HepG2 (cell line): ENCODE data around the gene TSTD2. TPM values are rescaled to one million over a fixed set of nuclear protein-coding genes. Genes with fewer than 3 reads are reported as not detected.

Experiments used
- ATF1 ChIP-seq: IDR thresholded peaks from 2 replicates; pipeline ENCODE4 v1.6.1; 2016; ENCODE audit warnings: mild to moderate bottlenecking, control low read depth
- CREM ChIP-seq, 2 experiments: sonication (generic) in 1 of 2; formaldehyde crosslinking in 1 of 2; IDR thresholded peaks; 2 replicates each; pipeline versions ENCODE4 v1.4.0 to v1.6.1; 2016 to 2020; ENCODE audit warnings: antibody characterized with exemption in 1 of 2, mild to moderate bottlenecking in 1 of 2, missing genetic modification reagents in 1 of 2
- GATA4 ChIP-seq: sonication (generic); IDR thresholded peaks from 2 replicates; pipeline ENCODE4 v1.6.1; 2016; ENCODE audit warnings: antibody characterized with exemption, low read depth, borderline replicate concordance
- HNF4A ChIP-seq: sonication (generic); formaldehyde crosslinking; IDR thresholded peaks from 2 replicates; pipeline ENCODE4 v1.4.0; 2020; ENCODE audit warnings: missing genetic modification reagents
- HOXA3 ChIP-seq: sonication (generic); formaldehyde crosslinking; IDR thresholded peaks from 2 replicates; pipeline ENCODE4 v1.5.0; 2020; ENCODE audit warnings: missing genetic modification reagents
- ISL2 ChIP-seq: sonication (generic); formaldehyde crosslinking; IDR thresholded peaks from 2 replicates; pipeline ENCODE4 v1.5.0; 2020; ENCODE audit warnings: missing genetic modification reagents
- KDM3A ChIP-seq: IDR thresholded peaks from 2 replicates; pipeline ENCODE4 v1.6.1; 2018; ENCODE audit warnings: low read depth, missing compliant biosample characterization
- KDM5A ChIP-seq: fragments of 200-600 bp; sonication (generic); IDR thresholded peaks from 2 replicates; pipeline ENCODE4 v1.7.0; 2018; ENCODE audit warnings: antibody characterized with exemption, mild to moderate bottlenecking, low read length, borderline replicate concordance
- MAFF ChIP-seq: IDR thresholded peaks from 2 replicates; pipeline ENCODE4 v1.6.1; 2011; ENCODE audit warnings: low read depth, low read length, improper control_type of control experiment
- MYC ChIP-seq: sonication (generic); formaldehyde crosslinking; IDR thresholded peaks from 2 replicates; pipeline ENCODE4 v1.9.0; 2021; ENCODE audit warnings: missing genetic modification reagents, borderline replicate concordance
- NFE2 ChIP-seq: sonication (generic); formaldehyde crosslinking; IDR thresholded peaks from 2 replicates; pipeline ENCODE4 v1.4.0; 2020; ENCODE audit warnings: missing genetic modification reagents
- RAD21 ChIP-seq: fragments of 450-650 bp; formaldehyde crosslinking; IDR thresholded peaks from 2 replicates; pipeline ENCODE4 v1.5.0; 2020; ENCODE audit warnings: mild to moderate bottlenecking
- RBFOX2 ChIP-seq: fragments of 200-400 bp; formaldehyde crosslinking; IDR thresholded peaks from 2 replicates; pipeline ENCODE4 v1.6.1; 2017; ENCODE audit warnings: low read depth, mild to moderate bottlenecking, low read length
- SRSF1 ChIP-seq: fragments of 200-400 bp; formaldehyde crosslinking; optimal IDR thresholded peaks from 2 replicates; pipeline ENCODE3; 2017; ENCODE audit warnings: mild to moderate bottlenecking, low read depth, low read length, moderate library complexity
- TBX3 ChIP-seq: fragments of 450-650 bp; IDR thresholded peaks from 2 replicates; pipeline ENCODE4 v1.6.1; 2017; ENCODE audit warnings: antibody characterized with exemption, mild to moderate bottlenecking, inconsistent platforms, borderline replicate concordance
- ZFP1 ChIP-seq: IDR thresholded peaks from 2 replicates; pipeline ENCODE4 v1.6.1; 2016
- ZNF10 ChIP-seq: sonication (generic); formaldehyde crosslinking; IDR thresholded peaks from 2 replicates; pipeline ENCODE4 v1.4.0; 2020; ENCODE audit warnings: mild to moderate bottlenecking, low read depth, missing genetic modification reagents, borderline replicate concordance
- ZNF3 ChIP-seq: IDR thresholded peaks from 2 replicates; pipeline ENCODE4 v1.7.0; 2017; ENCODE audit warnings: inconsistent platforms
- ZNF331 ChIP-seq: sonication (generic); formaldehyde crosslinking; IDR thresholded peaks from 2 replicates; pipeline ENCODE4 v1.4.0; 2020; ENCODE audit warnings: missing genetic modification reagents
- ZNF564 ChIP-seq: sonication (generic); formaldehyde crosslinking; IDR thresholded peaks from 2 replicates; pipeline ENCODE4 v1.8.1; 2023; ENCODE audit warnings: mild to moderate bottlenecking, missing genetic modification reagents
- ZNF746 ChIP-seq: sonication (generic); formaldehyde crosslinking; IDR thresholded peaks from 2 replicates; pipeline ENCODE4 v1.8.0; 2022; ENCODE audit warnings: mild to moderate bottlenecking, missing genetic modification reagents
- ZNF766 ChIP-seq: sonication (generic); formaldehyde crosslinking; IDR thresholded peaks from 2 replicates; pipeline ENCODE4 v1.5.0; 2020; ENCODE audit warnings: missing genetic modification reagents, borderline replicate concordance
- polyA plus RNA-seq, 8 experiments: library from polyadenylated mRNA; depleted of rRNA in 3 of 8; stranded (reverse) in 7 of 8; unstranded in 1 of 8; fragments of >200 nt; fragmentation: Illumina TruSeq in 4 of 8; extraction: Trizol in 4 of 8; gene quantifications; 2 replicates each; pipeline versions ENCODE4 v1.2.1 to v1.2.3, GENCODE V29; 2011 to 2016; ENCODE audit warnings: low read depth in 4 of 8, missing spikeins in 1 of 8, mixed read lengths in 1 of 8; ENCODE audit not compliant: insufficient read depth in 1 of 8
- total RNA-seq, 5 experiments: library from RNA; depleted of rRNA; stranded (reverse); fragments of >200 nt; fragmentation: Illumina TruSeq; extraction: Trizol; gene quantifications; 2 replicates each; pipeline ENCODE4 v1.2.3, GENCODE V29; 2016; ENCODE audit warnings: low read depth in 1 of 5
- TF ChIP-seq, protein P1 (sequence below): sonication (generic); formaldehyde crosslinking; IDR thresholded peaks from 2 replicates; pipeline ENCODE4 v1.4.0; 2020; ENCODE audit warnings: missing genetic modification reagents
- TF ChIP-seq, protein P2 (sequence below): sonication (generic); formaldehyde crosslinking; IDR thresholded peaks from 2 replicates; pipeline ENCODE4 v1.4.0; 2020; ENCODE audit warnings: mild to moderate bottlenecking, missing genetic modification reagents, borderline replicate concordance
- TF ChIP-seq, protein P3 (sequence below): sonication (generic); formaldehyde crosslinking; IDR thresholded peaks from 2 replicates; pipeline ENCODE4 v1.5.1; 2020; ENCODE audit warnings: missing genetic modification reagents, mild to moderate bottlenecking, borderline replicate concordance

The TSTD2 gene
- total and polyA plus RNA-seq, 2 of the 13 experiments (the other 11 are each of a cell fraction or from before 2014, with no cell fraction given), result 16.0 to 23.1 TPM

DNA sequence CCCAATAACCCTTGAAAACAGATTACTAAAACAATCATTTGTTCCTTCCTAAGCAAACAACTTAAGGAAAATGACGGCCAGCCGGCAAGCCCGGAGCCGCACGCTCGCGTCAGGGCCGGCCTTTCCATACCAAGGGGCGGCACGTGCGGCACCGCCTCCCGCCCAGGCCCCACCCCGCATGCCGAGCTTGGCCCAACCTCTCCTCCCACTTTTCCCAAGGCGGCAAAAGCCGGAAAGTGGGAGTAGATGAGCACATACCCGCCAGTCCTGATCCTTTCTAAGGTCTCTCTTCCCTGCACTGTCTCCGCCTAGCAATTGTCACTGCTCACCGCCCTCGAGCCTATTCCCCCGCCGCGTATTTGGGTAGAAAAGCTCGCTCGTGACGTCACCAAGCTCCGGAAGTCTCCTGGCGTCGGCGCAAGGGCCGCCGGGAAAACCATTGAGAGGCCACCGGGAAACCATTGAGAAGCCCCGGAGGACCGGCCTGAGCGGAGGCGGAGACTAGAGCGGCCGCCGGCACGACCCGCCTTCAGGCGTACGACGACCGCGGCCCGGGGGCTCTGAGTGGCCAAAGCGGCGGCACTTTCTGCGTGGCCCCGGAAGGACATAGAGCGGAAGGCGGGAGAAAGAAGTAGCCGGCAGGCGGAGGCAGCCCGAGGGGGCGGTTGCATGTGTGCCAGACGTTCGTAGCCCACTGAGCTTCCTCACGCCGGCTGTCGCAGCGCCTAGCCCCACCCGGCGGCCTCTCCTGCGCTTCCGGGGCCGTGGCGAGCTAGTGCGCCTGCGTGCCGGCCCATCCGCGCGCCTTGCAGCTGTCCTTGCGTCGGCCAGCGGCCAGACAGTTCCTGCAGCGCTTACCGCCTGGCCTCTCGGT lies at the start of gene TSTD2, which contains the start of gene NCBP1 (continued):
- TF ChIP-seq RBFOX2 (peak; percentile 91), MYC (CRISPR knock-in tag) (peak; percentile 78), SRSF1 (peak; percentile 49), ZNF10 (CRISPR knock-in tag) (no peak), CREM (IDR thresholded peaks at IDR 0.05) (peak; percentile 96), CREM (CRISPR knock-in tag; IDR thresholded peaks at IDR 0.05) (0 out of 2 replicates have a peak, but pooled peaks have one; percentile 43), HNF4A (peak; percentile 13; the same call in 1 of the 2 replicates), ZNF3 (peak; percentile 70; the same call in 1 of the 2 replicates), ZNF746 (CRISPR knock-in tag) (peak; percentile 12), NFE2 (CRISPR knock-in tag) (no peak), HOXA3 (CRISPR knock-in tag) (peak; percentile 90), KDM5A (peak; percentile 39; the same call in 1 of the 2 replicates), KDM3A (peak; percentile 32; the same call in 1 of the 2 replicates), ATF1 (CRISPR knock-in tag) (peak; percentile 95), ZNF331 (peak; percentile 26; the same call in 1 of the 2 replicates), ZFP1 (CRISPR knock-in tag) (0 out of 2 replicates have a peak, but pooled peaks have one; percentile 4), ZNF766 (no peak; the same call in 1 of the 2 replicates), ISL2 (CRISPR knock-in tag) (peak; percentile 53), ZNF564 (CRISPR knock-in tag) (peak; percentile 68; the same call in 1 of the 2 replicates), MAFF (no peak), TBX3 (no peak), GATA4 (peak; percentile 31; the same call in 1 of the 2 replicates), RAD21 (CRISPR knock-in tag) (0 out of 2 replicates have a peak, but pooled peaks have one; percentile 8)
- TF ChIP-seq, protein P1, sequence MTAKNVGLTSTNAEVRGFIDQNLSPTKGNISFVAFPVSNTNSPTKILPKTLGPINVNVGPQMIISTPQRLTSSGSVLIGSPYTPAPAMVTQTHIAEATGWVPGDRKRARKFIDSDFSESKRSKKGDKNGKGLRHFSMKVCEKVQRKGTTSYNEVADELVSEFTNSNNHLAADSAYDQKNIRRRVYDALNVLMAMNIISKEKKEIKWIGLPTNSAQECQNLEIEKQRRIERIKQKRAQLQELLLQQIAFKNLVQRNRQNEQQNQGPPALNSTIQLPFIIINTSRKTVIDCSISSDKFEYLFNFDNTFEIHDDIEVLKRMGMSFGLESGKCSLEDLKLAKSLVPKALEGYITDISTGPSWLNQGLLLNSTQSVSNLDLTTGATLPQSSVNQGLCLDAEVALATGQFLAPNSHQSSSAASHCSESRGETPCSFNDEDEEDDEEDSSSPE (CRISPR knock-in tag), result peak; percentile 85
- TF ChIP-seq, protein P2, sequence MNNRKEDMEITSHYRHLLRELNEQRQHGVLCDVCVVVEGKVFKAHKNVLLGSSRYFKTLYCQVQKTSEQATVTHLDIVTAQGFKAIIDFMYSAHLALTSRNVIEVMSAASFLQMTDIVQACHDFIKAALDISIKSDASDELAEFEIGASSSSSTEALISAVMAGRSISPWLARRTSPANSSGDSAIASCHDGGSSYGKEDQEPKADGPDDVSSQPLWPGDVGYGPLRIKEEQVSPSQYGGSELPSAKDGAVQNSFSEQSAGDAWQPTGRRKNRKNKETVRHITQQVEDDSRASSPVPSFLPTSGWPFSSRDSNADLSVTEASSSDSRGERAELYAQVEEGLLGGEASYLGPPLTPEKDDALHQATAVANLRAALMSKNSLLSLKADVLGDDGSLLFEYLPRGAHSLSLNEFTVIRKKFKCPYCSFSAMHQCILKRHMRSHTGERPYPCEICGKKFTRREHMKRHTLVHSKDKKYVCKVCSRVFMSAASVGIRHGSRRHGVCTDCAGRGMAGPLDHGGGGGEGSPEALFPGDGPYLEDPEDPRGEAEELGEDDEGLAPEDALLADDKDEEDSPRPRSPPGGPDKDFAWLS (CRISPR knock-in tag), result no peak
- TF ChIP-seq, protein P3, sequence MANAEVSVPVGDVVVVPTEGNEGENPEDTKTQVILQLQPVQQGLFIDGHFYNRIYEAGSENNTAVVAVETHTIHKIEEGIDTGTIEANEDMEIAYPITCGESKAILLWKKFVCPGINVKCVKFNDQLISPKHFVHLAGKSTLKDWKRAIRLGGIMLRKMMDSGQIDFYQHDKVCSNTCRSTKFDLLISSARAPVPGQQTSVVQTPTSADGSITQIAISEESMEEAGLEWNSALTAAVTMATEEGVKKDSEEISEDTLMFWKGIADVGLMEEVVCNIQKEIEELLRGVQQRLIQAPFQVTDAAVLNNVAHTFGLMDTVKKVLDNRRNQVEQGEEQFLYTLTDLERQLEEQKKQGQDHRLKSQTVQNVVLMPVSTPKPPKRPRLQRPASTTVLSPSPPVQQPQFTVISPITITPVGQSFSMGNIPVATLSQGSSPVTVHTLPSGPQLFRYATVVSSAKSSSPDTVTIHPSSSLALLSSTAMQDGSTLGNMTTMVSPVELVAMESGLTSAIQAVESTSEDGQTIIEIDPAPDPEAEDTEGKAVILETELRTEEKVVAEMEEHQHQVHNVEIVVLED (CRISPR knock-in tag), result peak; percentile 98
